ENCODE data around the gene LTBP3. TPM values are rescaled to one million over a fixed set of nuclear protein-coding genes. Genes with fewer than 3 reads are reported as not detected.

Gene LTBP3
- total and polyA plus RNA-seq, 2 of the 13 experiments (the other 11 are each of a cell fraction or from before 2014, with no cell fraction given): 12.2 to 68.1 TPM

DNA sequence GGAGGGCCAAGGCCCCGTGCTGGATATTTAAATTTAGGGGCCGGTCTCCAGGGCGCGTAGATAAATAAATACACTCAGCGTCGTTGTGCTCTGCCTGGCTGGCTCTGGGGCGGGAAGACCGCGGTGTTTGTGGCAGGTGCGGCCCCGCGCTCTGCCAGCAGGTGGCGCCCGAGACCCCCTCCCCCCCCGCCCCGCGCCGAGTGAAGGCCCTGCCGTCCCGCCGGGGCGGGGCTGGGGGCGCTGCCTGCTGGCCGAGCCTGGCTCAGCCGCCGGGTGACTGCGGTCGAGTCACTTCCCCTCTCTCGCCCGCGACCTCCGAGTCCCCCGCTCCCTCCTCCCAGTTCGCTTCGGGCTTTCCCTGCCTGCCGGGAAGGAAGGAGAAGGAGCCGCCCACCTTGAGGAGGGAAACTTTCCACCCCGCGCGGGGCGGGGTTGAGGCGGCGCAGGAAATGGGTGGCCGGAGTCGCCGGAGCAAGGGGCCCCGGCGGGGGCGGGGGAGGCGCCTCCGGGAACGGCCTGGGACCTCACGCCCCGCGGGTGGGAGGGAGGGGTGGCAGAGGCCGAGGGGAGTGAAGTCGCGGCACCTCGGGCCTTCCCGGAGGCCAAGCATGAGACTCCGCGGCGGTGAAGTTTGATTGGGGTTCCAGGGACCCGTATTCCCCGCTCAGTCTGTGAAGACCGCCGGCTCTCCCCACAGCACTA, 16.1 kb upstream of the LTBP3 start (continued):
- TF ChIP-seq AGO1 (IDR thresholded peaks at IDR 0.05; ENCODE audit: low read depth, low read length, poor library complexity, severe bottlenecking): peak; percentile 82
- TF ChIP-seq MAZ (IDR thresholded peaks at IDR 0.05; ENCODE audit: borderline replicate concordance, low read depth, low read length): peak; percentile 87
- peak; percentile 91 for TF ChIP-seq MAZ (CRISPR knock-in tag; IDR thresholded peaks at IDR 0.05; ENCODE audit: low read depth)
- peak; percentile 80 for TF ChIP-seq RAD21 (CRISPR knock-in tag; IDR thresholded peaks at IDR 0.05)
- 0 out of 2 replicates have a peak, but pooled peaks have one; percentile 9 for TF ChIP-seq ONECUT2 (CRISPR knock-in tag; IDR thresholded peaks at IDR 0.05)
- TF ChIP-seq RFXANK (CRISPR knock-in tag; IDR thresholded peaks at IDR 0.05): no peak
- TF ChIP-seq YEATS4 (CRISPR knock-in tag; IDR thresholded peaks at IDR 0.05; ENCODE audit: borderline replicate concordance): 0 out of 2 replicates have a peak, but pooled peaks have one; percentile 37
- TF ChIP-seq, protein P1, sequence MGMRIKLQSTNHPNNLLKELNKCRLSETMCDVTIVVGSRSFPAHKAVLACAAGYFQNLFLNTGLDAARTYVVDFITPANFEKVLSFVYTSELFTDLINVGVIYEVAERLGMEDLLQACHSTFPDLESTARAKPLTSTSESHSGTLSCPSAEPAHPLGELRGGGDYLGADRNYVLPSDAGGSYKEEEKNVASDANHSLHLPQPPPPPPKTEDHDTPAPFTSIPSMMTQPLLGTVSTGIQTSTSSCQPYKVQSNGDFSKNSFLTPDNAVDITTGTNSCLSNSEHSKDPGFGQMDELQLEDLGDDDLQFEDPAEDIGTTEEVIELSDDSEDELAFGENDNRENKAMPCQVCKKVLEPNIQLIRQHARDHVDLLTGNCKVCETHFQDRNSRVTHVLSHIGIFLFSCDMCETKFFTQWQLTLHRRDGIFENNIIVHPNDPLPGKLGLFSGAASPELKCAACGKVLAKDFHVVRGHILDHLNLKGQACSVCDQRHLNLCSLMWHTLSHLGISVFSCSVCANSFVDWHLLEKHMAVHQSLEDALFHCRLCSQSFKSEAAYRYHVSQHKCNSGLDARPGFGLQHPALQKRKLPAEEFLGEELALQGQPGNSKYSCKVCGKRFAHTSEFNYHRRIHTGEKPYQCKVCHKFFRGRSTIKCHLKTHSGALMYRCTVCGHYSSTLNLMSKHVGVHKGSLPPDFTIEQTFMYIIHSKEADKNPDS (CRISPR knock-in tag; IDR thresholded peaks at IDR 0.05): no peak
- TF ChIP-seq ZNF430 (CRISPR knock-in tag; IDR thresholded peaks at IDR 0.05): no peak
- no peak for TF ChIP-seq RARA (CRISPR knock-in tag; IDR thresholded peaks at IDR 0.05)
- no peak for TF ChIP-seq ZNF563 (CRISPR knock-in tag; IDR thresholded peaks at IDR 0.05)
- peak; percentile 54 for TF ChIP-seq YY1 (IDR thresholded peaks at IDR 0.05; ENCODE audit: insufficient read depth, insufficient replicate concordance, low read depth, low read length)
- TF ChIP-seq XRCC5 (optimal IDR thresholded peaks at IDR 0.05; ENCODE audit: low read length): peak; percentile 26
- TF ChIP-seq NFYB (CRISPR knock-in tag; IDR thresholded peaks at IDR 0.05): no peak
- TF ChIP-seq, protein P2, sequence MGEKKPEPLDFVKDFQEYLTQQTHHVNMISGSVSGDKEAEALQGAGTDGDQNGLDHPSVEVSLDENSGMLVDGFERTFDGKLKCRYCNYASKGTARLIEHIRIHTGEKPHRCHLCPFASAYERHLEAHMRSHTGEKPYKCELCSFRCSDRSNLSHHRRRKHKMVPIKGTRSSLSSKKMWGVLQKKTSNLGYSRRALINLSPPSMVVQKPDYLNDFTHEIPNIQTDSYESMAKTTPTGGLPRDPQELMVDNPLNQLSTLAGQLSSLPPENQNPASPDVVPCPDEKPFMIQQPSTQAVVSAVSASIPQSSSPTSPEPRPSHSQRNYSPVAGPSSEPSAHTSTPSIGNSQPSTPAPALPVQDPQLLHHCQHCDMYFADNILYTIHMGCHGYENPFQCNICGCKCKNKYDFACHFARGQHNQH (CRISPR knock-in tag; IDR thresholded peaks at IDR 0.05): peak; percentile 69; the same call in 1 of the 2 replicates
- TF ChIP-seq HOXD1 (CRISPR knock-in tag; IDR thresholded peaks at IDR 0.05): 0 out of 2 replicates have a peak, but pooled peaks have one; percentile 15
- TF ChIP-seq ZNF556 (CRISPR knock-in tag; IDR thresholded peaks at IDR 0.05; ENCODE audit: borderline replicate concordance): peak; percentile 66; the same call in 1 of the 2 replicates
- TF ChIP-seq, protein P3, sequence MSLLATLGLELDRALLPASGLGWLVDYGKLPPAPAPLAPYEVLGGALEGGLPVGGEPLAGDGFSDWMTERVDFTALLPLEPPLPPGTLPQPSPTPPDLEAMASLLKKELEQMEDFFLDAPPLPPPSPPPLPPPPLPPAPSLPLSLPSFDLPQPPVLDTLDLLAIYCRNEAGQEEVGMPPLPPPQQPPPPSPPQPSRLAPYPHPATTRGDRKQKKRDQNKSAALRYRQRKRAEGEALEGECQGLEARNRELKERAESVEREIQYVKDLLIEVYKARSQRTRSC (CRISPR knock-in tag; IDR thresholded peaks at IDR 0.05; ENCODE audit: low read depth): no peak
- no peak for TF ChIP-seq EED (CRISPR knock-in tag; IDR thresholded peaks at IDR 0.05)
- TF ChIP-seq HOXA3 (CRISPR knock-in tag; IDR thresholded peaks at IDR 0.05): peak; percentile 38; the same call in 1 of the 2 replicates
- no peak for TF ChIP-seq RCOR2 (CRISPR knock-in tag; IDR thresholded peaks at IDR 0.05)
- 0 out of 2 replicates have a peak, but pooled peaks have one; percentile 9 for TF ChIP-seq PPARG (CRISPR knock-in tag; conservative IDR thresholded peaks at IDR 0.05)
- TF ChIP-seq, protein P4, sequence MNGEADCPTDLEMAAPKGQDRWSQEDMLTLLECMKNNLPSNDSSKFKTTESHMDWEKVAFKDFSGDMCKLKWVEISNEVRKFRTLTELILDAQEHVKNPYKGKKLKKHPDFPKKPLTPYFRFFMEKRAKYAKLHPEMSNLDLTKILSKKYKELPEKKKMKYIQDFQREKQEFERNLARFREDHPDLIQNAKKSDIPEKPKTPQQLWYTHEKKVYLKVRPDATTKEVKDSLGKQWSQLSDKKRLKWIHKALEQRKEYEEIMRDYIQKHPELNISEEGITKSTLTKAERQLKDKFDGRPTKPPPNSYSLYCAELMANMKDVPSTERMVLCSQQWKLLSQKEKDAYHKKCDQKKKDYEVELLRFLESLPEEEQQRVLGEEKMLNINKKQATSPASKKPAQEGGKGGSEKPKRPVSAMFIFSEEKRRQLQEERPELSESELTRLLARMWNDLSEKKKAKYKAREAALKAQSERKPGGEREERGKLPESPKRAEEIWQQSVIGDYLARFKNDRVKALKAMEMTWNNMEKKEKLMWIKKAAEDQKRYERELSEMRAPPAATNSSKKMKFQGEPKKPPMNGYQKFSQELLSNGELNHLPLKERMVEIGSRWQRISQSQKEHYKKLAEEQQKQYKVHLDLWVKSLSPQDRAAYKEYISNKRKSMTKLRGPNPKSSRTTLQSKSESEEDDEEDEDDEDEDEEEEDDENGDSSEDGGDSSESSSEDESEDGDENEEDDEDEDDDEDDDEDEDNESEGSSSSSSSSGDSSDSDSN (CRISPR knock-in tag; IDR thresholded peaks at IDR 0.05): peak; percentile 58; the same call in 1 of the 2 replicates
- TF ChIP-seq, protein P5, sequence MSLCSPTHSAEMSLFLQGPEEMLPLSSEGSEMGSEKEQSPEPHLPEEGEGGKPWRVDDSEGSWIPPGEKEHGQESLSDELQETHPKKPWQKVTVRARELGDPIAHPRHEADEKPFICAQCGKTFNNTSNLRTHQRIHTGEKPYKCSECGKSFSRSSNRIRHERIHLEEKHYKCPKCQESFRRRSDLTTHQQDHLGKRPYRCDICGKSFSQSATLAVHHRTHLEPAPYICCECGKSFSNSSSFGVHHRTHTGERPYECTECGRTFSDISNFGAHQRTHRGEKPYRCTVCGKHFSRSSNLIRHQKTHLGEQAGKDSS (CRISPR knock-in tag; IDR thresholded peaks at IDR 0.05; ENCODE audit: borderline replicate concordance, low read depth): peak; percentile 57; the same call in 1 of the 2 replicates
